Dermis lymphatic vessel endothelial cell (primary cell): ENCODE data around the gene TTF1. TPM values are rescaled to one million over a fixed set of nuclear protein-coding genes. Genes with fewer than 3 reads are reported as not detected.

Experiments
- total RNA-seq: library from RNA; depleted of rRNA; stranded (reverse); fragments of >200 nt; gene quantifications from 2 replicates; pipeline ENCODE4 v1.2.1, GENCODE V29; 2014

Gene TTF1
- 10.3 and 14.2 TPM in 2 replicates for total RNA-seq

DNA sequence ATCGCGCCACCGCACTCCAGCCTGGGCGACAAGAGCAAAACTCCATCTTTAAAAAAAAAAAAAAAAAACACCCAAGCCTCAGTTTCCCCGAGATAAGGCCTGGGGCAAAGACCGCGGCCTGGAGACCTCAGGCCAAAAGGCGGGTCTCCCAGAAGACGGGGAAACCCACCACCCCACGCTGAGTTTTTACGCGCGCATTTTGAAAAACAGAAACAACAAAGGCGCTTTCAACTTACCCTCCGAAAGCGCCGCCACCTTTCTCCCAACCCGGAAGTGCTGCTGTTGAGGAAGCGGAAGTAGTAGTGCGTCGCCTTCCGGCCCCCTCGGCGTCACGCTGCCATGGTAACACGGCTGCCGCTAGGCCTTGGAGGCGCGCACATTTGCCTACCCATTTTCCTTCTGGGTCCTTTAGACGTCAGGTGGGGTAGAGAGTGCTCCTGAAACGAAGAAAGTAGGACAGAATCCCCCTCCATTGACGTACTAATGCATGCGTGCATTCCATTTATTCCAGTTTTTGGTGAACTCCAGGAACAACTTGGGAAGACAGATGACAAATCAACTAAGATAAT lies at the start of gene TTF1:
TSS of gene TTF1 (minus strand) at position 287 of the 569 bp plus-strand sequence. CDS start 4,019 bp downstream, outside the sequence.

GRCh38 chr9:132409828-132410528 lies 3.3 kb upstream of the TTF1 start, which contains the start of gene CFAP77:
Gene CFAP77 (plus strand): TSS chr9:132410211. CDS start chr9:132410272, 61 bp downstream.

GRCh38 chr9:132354637-132355355 lies 51.8 kb downstream of the TTF1 start, which contains the start of gene SETX:
Gene SETX (minus strand): TSS chr9:132354986. CDS start chr9:132349428, 5,558 bp downstream.

Other genes starting within 250 kb of the TTF1 start
- gene NTNG2, start 244.8 kb downstream of the TTF1 start, total RNA-seq: 0.60 and 1.2 TPM in 2 replicates
- 90.7 and 112 TPM in 2 replicates for gene SETX, start 51.9 kb downstream of the TTF1 start, total RNA-seq
- 0.22 and 0.34 TPM in 2 replicates for gene CFAP77, start 3.4 kb upstream of the TTF1 start, total RNA-seq
- gene BARHL1, start 175.8 kb upstream of the TTF1 start, total RNA-seq: not detected in 2 replicates